Glomerular endothelial cell (primary cell): Measurements from ENCODE around the gene CCBE1. TPM values are rescaled to one million over a fixed set of nuclear protein-coding genes. Genes with fewer than 3 reads are reported as not detected.

Experiments used
- DNase-seq: peaks from one replicate; pipeline ENCODE4 v3.0.0-alpha.2; 2011; ENCODE audit warnings: low read depth, low spot score; ENCODE audit errors: extremely low read depth
- total RNA-seq: library from RNA; depleted of rRNA; stranded (reverse); fragments of >200 nt; gene quantifications from 2 replicates; pipeline ENCODE4 v1.2.3, GENCODE V29; 2015

The CCBE1 gene
- total RNA-seq, 1 donor from 2014 or later: 9.5 TPM

DNA sequence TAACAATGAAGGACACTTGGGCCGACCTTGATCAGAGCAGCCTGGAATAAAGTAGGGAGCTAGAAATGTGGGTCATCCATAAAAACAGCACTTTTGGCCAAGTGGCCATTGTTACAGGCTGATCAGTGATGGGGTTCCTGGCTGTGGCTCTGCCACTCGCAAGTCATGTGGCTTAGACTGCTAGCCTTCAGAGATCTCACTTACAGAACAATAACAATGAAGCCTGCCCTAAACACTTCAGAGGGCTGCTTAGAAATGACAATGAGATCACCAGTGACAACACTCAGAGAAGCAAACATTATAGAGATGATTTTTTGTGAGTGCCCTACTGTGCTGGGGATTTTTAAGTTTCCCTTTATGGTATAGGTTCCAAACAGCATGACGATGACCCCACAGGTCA is 230.2 kb downstream of the CCBE1 start:
- no peak for DNase-seq

DNA sequence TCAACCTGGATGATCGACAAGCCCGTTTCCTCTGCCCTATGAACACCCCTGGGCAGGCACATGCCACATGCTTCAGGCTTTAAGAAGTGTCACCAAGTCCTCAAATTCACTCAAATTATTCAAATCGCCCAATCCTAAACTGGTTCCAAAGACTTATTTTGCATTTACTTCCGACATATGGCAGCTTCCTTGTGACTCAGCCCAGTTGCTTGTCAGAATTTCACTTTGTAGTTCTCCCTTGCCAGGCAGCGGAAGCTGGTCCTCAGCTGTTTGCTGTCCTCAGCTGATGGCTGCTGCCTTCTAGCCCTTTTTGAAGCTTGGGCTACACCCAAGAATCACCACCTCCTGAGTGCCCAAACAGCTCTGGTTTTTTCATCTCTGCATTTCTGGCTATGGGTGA is 232.7 kb downstream of the CCBE1 start:
- no peak for DNase-seq

DNA sequence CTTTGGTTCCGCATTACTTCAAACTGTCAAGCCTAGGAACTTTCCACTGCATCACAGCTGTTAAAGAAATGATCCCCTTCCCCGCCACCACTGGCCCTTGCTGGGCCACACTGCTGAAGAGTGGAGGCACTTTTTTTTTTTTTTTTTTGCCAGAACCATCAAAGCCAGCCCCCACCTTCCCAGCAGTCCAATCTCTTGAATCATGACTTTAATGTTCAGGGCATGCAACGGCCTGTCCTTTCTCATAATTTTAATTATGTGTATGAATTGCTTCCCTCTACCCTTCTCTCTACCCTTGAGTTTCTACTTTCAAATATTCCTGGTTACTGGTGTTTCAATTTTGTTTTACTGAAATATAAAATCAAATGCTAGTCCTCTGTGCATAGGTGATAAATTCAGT is 236.1 kb downstream of the CCBE1 start:
- DNase-seq: no peak

DNA sequence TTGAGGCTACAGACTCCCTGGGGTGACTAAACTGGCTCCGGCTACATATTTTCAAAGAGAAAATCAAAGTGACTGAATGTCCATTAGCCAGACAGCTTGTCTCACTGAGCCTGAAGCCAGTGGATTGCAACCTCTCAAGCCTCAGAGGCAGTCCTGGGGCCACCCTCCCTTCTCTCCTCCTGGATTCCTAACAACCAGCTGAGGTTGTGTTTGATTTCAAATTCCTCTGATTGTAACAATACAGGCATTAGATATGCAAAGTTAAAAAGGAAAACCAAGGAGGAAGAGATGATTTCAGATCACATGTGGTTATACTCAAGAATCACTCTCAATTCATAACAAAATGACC is 237.2 kb downstream of the CCBE1 start:
- DNase-seq: no peak

DNA sequence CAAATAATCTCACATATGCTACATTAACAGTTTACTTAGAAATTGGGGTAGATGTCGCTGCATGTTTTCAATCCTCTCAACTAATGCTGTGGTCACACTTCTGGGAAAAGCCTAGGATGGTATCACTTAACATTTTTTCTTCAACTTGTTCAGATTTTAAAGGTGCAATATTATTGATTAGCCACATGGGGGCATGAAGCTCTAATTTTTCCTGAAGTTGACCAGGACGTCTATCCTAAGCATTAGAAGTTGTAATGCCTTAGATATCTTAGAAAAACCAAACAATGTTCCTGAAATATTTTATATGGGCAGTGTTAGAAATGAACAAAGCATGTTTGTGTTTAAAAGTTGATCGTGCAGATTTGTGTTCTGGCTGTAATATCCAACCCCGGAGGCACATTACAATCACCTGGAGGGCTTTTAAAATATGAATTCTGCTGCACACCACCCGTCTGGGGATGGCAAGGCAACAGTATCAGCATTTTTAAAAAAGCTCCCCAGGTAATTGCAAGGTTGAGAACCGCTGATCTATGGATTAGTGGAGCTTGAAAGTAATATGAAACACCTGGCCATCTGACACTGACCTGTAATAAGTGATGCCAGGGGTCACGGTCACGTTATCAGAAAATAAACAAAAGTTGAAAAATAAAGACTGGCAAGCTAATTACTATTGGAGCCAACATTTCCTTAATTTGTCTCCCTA is 237.7 kb downstream of the CCBE1 start:
- DNase-seq: no peak

DNA sequence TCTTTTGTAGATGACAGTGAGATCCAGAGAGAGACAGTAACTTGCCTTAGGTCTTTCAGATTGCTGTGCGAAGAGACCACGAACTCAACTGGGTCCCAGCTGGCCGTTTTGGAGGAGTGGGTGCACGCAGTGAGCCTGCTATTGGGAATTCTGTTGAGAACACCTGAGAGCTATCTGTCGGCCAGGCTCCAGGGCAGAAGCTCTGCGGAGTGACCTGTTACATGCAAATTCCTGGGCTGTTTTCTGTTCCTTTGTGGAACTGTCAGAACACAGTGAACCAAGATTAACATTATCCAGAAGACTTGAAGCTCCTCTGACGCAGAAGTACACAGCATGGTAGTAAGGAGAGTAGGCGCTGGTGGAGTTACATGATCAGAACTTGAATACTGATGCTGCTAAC is 238.6 kb downstream of the CCBE1 start:
- no peak for DNase-seq

DNA sequence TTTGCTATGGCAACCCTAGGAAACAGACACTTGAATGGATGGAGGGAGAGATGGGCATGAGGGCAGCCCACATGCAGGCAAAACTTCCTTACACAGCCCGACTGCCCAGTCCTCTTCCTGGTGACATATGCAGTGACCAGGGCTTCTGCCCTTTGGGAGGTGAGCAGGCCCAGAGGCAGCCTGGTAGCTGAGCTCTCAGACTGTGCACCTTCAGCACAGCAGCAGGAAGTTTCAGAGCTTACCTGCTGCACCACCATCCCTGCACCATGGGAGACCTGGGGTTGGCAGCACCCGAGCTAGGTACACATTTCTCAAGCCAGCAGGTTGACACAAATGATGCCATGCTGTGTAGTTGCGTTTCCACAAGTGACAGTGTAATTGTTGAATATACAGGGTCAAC is 240.6 kb downstream of the CCBE1 start:
- no peak for DNase-seq

DNA sequence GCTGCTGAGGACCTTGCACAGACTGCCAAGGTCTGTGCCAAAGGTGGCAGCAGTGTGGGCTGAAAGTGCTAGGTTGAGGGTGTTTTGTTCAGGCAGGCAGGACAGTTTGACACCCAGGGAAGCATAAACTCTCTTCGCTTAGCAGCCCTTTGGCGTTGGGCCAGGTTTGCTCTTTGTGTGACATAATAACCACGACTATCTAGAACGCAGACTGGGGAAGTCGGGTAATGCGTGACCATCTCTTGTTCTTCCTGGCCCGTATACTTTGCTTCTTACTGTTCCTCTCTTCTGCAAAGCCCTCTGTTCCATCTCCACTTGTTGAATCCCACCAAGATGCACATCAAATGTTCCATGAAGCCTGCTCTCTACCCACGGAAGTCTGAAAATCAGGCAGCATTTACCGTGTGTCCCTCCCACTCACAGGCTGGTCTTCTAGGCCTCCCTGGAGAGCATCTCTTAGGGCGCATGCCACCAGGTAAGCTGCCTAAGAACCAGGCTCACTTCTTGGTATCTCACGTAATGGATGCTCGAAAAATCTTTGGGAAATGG is 241.4 kb downstream of the CCBE1 start:
- DNase-seq: no peak

DNA sequence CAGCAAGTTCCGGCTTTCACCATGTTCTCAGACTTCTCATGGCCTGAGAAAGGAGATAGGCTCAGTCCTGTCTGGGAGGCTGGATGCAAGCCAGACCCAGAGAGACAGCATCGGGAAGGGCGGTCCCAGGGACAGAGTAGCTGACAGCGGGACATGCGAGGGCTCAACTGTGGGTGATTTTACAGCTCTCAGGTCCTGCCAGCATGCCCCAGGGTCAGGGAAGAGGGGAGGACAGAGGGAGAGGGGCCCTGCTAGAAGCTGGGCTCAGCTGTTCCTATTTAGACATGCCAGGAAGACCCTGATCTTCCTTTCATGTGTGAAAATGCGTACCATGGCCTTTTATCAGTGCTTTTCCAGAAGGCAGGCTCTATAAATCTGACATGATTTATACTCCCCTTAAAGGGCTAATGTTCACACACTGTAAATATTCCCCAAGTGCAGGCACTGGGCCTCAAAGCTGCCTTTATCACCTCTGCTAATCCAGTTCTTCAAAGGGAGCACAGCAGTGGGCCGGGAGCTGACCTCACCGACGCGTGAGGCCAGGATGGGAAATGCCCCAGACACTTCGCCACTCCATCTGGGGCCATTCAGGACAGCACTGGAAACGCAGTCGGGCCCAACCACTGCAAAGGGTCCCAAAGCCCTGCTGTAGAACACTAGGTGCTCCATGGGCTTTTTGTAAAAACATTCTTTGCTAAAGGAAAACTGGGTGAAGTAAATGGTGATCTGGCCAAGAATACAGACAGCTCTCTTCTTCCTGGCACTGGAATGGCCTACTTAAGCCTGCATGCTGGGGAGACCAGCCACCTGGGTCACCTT is 242.1 kb downstream of the CCBE1 start:
- DNase-seq: no peak

DNA sequence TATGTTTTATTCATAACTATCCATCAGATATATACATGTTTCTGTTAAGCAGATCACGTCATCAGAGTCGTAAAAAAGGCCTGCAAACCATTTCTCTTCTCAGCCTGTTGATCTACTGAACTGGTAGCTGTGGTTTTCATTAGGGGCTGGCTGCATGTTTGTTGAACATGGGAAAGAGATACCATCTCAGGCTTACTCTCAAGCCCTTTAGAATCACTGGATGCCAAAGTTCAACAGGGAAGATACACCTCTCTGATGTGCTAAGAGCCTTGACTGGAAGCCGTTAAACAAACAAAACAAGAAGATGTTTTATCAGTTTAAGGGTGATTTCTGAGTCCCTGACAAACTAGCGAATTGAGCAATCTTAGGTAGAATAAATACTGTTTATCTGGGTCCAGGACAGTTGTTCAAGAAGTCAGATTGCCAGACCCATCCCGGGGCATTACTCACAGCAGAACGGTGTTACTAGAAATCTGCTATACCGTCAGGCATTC is 243.7 kb downstream of the CCBE1 start:
- DNase-seq: no peak

DNA sequence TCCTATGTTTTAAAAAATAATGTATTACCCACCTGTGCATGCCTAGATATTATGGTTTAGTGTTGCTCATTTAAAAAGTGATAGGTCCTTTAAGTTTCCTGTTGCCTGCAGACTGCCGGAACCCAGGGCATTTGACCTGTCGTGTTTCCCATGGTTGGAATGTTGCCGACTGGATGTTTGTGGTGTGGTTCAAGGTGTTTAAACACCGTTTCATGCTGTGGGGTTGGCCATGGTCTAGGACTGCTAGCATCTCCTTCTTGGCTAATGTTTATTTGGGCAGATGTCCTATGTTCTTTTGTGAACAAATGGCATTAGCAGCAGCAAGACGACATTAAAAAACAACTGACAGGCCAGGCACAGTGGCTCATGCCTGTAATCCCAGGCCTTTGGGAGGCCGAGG is 245.3 kb downstream of the CCBE1 start:
- DNase-seq: no peak

DNA sequence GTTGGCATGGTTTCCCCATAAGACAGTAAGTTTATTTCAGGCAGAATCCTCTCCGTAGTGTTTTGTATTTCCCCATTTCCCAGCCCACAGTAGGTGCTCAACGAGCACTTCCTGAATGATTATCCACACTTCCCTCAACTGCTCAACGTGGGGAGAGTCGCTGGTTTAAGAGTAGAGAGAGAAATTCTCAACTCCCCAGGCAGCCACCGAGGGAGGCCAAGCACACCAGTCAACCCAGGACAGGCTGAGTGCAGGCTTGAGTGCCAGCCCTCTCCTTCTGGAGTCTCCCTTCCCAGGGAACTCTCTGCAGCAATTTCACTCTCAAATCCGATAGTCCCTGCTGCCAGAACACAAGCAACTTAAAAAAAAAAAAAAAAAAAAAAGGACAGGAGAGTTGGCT is 246.2 kb downstream of the CCBE1 start:
- DNase-seq: no peak

DNA sequence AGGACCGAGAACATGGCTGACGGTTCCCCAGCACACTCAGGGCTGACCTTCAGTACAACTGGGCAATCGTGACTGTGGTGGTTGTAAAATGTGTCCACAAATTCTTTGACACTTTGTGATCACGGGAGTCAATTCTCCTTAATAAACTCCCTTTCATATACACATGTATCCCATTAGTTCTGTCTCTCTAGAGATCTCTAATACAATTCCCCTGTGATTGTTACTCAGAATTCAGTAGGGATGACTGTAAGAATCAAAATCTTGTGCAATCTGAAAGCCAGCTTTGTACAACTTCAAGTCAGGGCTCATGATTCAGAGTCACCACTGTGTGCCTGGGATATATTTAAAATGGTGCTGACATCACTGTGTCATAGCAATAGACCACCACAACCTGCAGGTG is 248.7 kb downstream of the CCBE1 start:
- no peak for DNase-seq

DNA sequence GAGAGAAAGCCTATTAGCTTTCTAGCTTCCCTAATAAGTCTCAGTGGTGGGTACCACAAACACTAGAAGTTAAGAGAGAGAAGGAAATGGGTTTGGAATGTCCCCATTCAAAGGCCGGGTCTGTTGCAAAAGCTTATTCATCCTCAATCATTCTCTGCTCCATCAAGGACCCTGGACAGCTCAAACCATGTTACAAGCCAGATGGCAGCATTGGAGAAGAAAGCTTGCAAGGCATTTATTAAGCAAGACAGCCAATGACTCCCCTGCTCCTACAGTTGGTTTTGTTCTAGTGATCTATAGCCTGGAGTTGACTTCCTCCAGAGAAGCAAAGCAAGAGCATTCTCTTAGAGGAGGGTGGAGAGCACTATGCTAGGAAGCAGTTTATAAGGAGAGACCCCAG is 251.2 kb downstream of the CCBE1 start:
- no peak for DNase-seq

DNA sequence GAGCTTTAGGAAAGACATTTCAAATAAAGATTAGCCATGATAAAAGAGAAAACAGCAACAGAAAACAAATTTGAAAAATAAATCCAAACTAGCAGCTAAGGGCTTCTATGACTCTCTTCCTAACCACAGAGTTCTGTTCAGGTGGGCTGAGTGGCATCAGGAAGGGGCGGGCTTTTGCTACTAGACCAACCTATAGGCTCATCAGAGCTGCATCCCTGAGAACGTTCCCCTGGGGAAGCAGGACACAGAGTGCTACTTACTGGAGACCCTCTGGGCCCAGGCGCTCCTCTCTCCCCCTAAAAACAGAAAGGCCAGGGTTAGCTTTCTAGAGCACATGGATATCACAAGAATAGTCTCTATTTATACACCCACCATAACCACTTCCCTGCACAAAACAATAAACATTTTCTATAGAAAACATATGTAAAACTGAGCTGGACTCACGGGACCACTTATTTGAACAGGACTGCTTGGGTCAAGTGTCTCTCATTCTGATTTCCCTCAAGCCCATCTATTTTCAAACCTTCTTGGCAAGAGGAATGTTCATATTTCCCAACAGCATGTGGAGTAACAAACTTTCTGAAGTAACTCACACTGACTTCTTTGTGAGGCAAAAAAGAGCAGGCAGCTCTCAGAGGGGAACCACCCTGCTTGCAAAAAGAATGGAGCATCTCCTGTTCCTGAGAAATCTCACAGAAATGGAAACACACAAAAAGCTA is 259.2 kb downstream of the CCBE1 start:
- no peak for DNase-seq

DNA sequence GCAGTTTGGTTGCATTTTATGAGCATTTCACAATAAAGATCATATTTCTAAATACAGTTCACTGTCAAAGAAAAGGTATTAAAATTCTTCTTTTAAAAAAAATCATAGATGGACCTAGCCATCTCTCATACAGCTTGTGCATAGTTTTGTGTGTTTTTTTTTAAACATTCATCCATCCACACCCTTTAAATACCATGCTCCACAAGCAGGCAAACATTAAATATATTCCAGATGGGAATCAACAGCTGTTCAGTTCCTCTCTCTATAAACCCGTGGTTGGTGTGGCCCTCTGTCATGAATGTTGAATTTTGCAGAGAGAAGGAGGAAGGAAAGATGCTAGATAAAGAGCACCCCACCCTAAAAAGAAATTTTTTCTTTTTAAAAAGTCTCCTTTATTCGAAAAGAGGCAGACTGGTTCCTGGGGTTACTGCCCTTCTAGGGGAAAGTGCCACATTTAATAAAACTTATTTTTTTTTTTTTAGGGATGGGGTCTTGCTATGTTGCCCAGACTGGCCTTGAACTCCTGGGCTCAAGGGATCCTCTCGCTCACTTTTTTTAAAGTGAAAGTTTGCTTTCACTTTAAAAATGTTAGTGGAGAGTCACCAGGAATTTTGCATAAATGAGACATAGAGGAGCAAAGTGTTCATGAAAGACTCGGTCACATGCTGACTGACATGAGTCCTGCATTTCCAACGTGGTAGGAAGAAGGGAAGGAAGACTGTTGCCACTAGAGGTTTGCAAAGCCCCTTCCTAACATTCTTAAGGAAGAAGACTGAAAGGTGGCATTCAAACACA is 264.2 kb downstream of the CCBE1 start:
- DNase-seq: no peak

DNA sequence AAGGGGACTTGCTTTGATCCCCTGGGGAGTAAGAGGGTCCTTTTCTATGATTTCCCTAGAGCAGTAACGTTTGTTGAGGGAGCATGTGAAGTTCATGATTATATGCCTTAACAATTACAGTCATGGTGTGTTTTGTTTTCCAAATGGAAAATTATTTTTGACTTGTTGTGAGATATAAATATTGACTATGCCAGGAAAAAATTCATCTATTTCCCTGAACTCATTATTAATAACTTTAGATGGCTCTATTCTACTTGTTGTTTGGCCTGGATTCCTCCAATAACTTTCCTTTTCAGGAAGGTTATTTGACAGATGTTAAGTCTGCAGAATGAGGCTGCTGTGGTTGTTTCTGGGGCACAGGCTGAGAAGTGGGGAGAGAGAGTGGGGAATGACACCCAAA is 266.1 kb downstream of the CCBE1 start:
- DNase-seq: no peak

DNA sequence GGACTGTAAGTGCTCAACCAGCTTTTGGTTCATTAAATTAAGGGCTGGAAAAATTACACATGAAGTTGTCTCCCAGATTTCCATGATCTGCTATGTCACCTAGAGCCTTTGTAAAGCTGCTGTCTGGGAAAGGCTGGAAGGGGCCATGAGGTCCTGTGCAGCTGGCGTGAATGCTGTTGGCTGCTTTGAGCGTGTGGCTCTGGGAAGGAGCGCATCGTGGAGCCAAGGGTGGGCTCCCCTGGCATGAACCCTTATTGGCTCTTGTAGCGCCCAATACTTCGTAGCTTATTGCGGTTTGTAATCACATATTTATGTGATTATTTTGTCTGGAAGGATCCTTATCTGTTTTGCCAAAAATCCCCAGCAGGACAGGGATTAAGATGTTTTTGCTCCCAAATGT is 267.6 kb downstream of the CCBE1 start:
- DNase-seq: no peak

DNA sequence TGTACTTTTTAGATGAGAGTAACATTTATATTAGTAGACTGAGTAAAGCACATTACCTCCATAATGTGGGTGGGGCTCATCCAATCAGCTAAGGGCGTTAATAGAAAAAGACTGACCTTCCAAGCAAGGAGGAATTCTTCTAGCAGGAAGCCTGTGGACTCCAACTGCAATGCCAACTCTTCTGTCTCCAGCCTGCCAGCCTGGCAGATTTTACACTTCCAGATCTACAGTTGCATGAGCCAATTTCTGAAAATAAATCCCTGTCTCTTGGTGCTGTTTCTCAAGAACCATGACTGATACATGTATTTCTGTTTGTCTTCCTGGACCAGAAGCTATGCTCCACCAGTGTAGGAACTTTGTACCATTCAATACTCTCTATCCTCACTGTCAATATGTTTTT is 269.2 kb downstream of the CCBE1 start:
- no peak for DNase-seq

DNA sequence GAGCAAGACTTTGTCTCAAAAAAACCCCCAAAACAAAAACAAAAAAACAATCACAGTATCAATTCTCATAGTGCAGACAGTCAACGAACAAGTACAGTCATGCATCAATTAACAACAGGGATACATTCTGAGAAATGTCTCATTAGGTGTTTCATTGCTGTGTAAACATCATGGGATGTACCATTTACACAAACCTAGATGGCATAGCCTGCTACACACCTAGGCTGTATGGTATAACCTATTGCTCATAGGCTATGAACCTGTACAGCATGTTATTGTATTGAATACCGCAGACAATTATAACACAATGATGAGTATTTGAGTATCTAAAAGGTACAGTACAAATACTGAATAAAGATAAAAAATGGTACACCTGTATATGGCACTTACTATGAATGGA is 270.4 kb downstream of the CCBE1 start:
- DNase-seq: no peak

DNA sequence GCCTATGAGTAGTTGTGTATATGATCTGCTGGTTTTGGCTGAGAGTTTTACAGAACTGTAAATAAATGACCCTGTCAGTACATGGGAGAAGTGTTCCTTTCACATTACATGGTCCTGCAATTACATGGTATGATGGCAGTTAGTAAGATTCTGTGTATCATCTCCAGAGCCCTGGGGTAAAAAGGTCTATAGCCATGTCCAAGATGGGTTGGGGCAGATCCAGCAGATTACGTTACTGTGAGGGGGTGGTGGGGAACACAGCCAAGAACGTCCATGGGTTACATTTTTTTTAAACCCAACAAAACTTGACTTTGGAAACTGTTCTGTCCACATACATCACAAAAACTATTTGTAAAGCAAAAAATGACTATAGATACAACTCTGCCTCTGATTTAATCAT is 274.0 kb downstream of the CCBE1 start:
- no peak for DNase-seq
